GM12872 (cell line): ENCODE results near the gene TCF4.

Experiments used
- CTCF ChIP-seq: IDR thresholded peaks from 3 replicates; pipeline ENCODE4 v1.5.1; 2011; ENCODE audit warnings: low read depth, mild to moderate bottlenecking, low read length, moderate library complexity; ENCODE audit not compliant: insufficient read depth

TCF4 gene

GRCh38 chr18:55240978-55241377 is 347.0 kb downstream of the TCF4 start:
- TF ChIP-seq CTCF: no peak

GRCh38 chr18:55239740-55240139 is 348.3 kb downstream of the TCF4 start:
- no peak for TF ChIP-seq CTCF

GRCh38 chr18:55237660-55238059 is 350.3 kb downstream of the TCF4 start:
- no peak for TF ChIP-seq CTCF

- TF ChIP-seq CTCF: no peak
Observed at GRCh38 chr18:55236150-55236931, 351.7 kb downstream of the TCF4 start.

GRCh38 chr18:55235094-55235461 is 352.9 kb downstream of the TCF4 start:
- TF ChIP-seq CTCF: no peak

GRCh38 chr18:55234366-55235093 is 353.5 kb downstream of the TCF4 start:
- TF ChIP-seq CTCF: peak; percentile 84

GRCh38 chr18:55233857-55234256 is 354.1 kb downstream of the TCF4 start:
- TF ChIP-seq CTCF: no peak
